GM23248 (cell line): ENCODE measurements around the gene CNIH3. TPM values are rescaled to one million over a fixed set of nuclear protein-coding genes. Genes with fewer than 3 reads are reported as not detected.

Experiments used
- DNase-seq: peaks from one replicate; pipeline ENCODE4 v3.0.0-alpha.2; 2015
- H2AFZ ChIP-seq: fragments of 200-600 bp; sonication (generic); 2 replicates; pipeline ENCODE4 v1.6.1; 2016; ENCODE audit warnings: antibody characterized with exemption
- H3F3A ChIP-seq: fragments of 200-600 bp; sonication (generic); 2 replicates; pipeline ENCODE4 v1.6.1; 2016; ENCODE audit warnings: mild to moderate bottlenecking, antibody characterized with exemption, mixed run types; ENCODE audit not compliant: insufficient read depth
- H3K27ac ChIP-seq: fragments of 200-600 bp; sonication (generic); 2 replicates; pipeline ENCODE4 v1.5.1; 2016; ENCODE audit warnings: mild to moderate bottlenecking
- H3K27me3 ChIP-seq: fragments of 200-600 bp; sonication (generic); replicated peaks from 2 replicates; pipeline ENCODE4 v1.6.1; 2016; ENCODE audit warnings: mild to moderate bottlenecking; ENCODE audit not compliant: insufficient read depth
- H3K36me3 ChIP-seq: fragments of 200-600 bp; sonication (generic); 2 replicates; pipeline ENCODE4 v1.6.1; 2016; ENCODE audit warnings: low read depth, mild to moderate bottlenecking
- H3K4me1 ChIP-seq: fragments of 200-600 bp; sonication (generic); 2 replicates; pipeline ENCODE4 v1.6.1; 2016; ENCODE audit warnings: mild to moderate bottlenecking; ENCODE audit not compliant: insufficient read depth
- H3K4me2 ChIP-seq: fragments of 200-600 bp; sonication (generic); one replicate; pipeline ENCODE4 v1.6.1; 2016; ENCODE audit warnings: mild to moderate bottlenecking; ENCODE audit not compliant: unreplicated experiment
- H3K4me3 ChIP-seq: fragments of 200-600 bp; sonication (generic); 2 replicates; pipeline ENCODE4 v1.5.1; 2016; ENCODE audit warnings: mild to moderate bottlenecking
- H3K79me2 ChIP-seq: fragments of 200-600 bp; sonication (generic); 2 replicates; pipeline ENCODE4 v1.6.1; 2016; ENCODE audit warnings: mild to moderate bottlenecking; ENCODE audit not compliant: insufficient read depth
- H3K9ac ChIP-seq: fragments of 200-600 bp; sonication (generic); 2 replicates; pipeline ENCODE4 v1.6.1; 2016; ENCODE audit warnings: mild to moderate bottlenecking
- H3K9me2 ChIP-seq: fragments of 200-600 bp; sonication (generic); 2 replicates; pipeline ENCODE4 v1.6.1; 2016; ENCODE audit warnings: mixed run types, mild to moderate bottlenecking, moderate library complexity; ENCODE audit not compliant: insufficient read depth
- H3K9me3 ChIP-seq: fragments of 200-600 bp; sonication (generic); one replicate; pipeline ENCODE4 v1.6.1; 2017; ENCODE audit warnings: low read depth
- H4K20me1 ChIP-seq: fragments of 200-600 bp; sonication (generic); 2 replicates; pipeline ENCODE4 v1.6.0; 2016; ENCODE audit not compliant: insufficient read depth
- EZH2 ChIP-seq: fragments of 200-600 bp; sonication (generic); IDR thresholded peaks from 2 replicates; pipeline ENCODE4 v1.6.1; 2018; ENCODE audit warnings: antibody characterized with exemption, mild to moderate bottlenecking; ENCODE audit not compliant: insufficient read depth, poor library complexity, severe bottlenecking
- EZH2phosphoT487 ChIP-seq: fragments of 200-600 bp; sonication (generic); IDR thresholded peaks from 2 replicates; pipeline ENCODE4 v1.6.1; 2018; ENCODE audit warnings: antibody characterized with exemption, moderate library complexity, mild to moderate bottlenecking, low read depth; ENCODE audit not compliant: insufficient read depth
- WGBS, 2 experiments: methylation state at CpG; one replicate each; pipeline ENCODE4 v1.1.6; 2015 to 2017; ENCODE audit warnings: low lambda C conversion rate in 2 of 2, low coverage in 1 of 2; ENCODE audit errors: missing lambda C conversion rate in 2 of 2; 5-methylcytosine and 5-hydroxymethylcytosine counted together
- in situ Hi-C: fragments of 300-500 bp; cut with MboI; formaldehyde crosslinking; loops from 2 replicates; pipeline ENCODE4 v1.15.0; 2020
- polyA plus RNA-seq: library from polyadenylated mRNA; unstranded; fragments of >200 nt; fragmentation: Nextera tagmentation; extraction: Ambion mirVana; gene quantifications from 2 replicates; pipeline ENCODE4 v1.2.1, GENCODE V29; 2016
- total RNA-seq: library from RNA; depleted of rRNA; stranded (reverse); fragments of >200 nt; shearing (Covaris generic); gene quantifications from 2 replicates; pipeline ENCODE4 v1.2.3, GENCODE V29; 2014

CNIH3 gene
- total and polyA plus RNA-seq, 2 experiments from 2014 or later: 4.7 to 6.4 TPM

DNA sequence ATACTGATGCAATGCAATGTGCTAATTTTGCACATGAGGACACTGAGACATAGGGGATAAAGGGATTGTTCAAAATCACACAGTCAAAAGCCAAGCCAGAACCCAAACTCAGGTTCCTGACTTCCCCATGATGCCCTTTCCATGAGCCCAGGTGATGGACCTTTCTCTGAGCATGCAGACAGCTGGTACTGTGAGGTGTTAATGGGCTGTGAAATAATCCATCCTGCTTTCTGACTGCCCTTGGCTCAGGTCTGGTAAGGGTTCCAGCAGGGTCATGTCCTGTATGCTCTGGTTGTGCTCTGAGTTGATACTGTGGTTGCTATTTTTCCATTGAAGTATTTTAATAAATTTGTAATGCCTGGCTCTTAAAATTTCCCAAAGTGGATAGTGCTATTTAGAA lies 50.0 kb downstream of the CNIH3 start:
- Histone ChIP-seq H3K9me3 (no peaks in the 10 kb centered on the region), H3K4me2 (no peak overlapping the region), H3K4me3 (no peak overlapping the region), H3K36me3 (no peaks in the 10 kb centered on the region), H3K79me2 (no peaks in the 10 kb centered on the region), H4K20me1 (no peaks in the 10 kb centered on the region), H3K4me1 (no peaks in the 10 kb centered on the region), H3K27ac (no peak overlapping the region), H3K9me2 (no peaks in the 10 kb centered on the region), H2AFZ (no peak overlapping the region), H3K27me3 (no peaks in the 10 kb centered on the region), H3F3A (no peaks in the 10 kb centered on the region), H3K9ac (no peak overlapping the region)
- in situ Hi-C loops: no loop called here
- no peak for TF ChIP-seq EZH2
- no peak for TF ChIP-seq EZH2phosphoT487
- DNase-seq: no peak

DNA sequence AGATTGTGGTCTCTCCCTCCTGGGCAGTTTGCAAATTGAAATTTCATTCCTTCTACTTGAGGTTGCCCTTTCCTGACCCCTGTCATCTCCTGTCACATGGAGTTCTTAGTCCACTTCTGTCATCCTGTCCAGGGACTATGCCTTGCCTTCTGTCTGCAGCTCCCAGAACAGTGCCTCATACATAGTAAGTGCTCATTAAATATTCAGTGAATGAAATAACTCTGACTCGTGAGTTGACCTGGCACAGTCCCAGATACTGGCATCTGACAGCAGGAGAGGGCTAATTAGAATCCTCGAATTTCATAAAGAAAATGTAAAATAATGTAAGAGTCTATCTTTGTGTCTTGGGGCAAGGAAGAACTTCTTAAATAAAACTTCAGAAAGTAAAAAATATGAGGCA lies 50.8 kb downstream of the CNIH3 start:
- Histone ChIP-seq H3K27me3 (no peaks in the 10 kb centered on the region), H3K9me3 (no peaks in the 10 kb centered on the region), H3K9ac (no peak overlapping the region), H3F3A (no peaks in the 10 kb centered on the region), H2AFZ (no peak overlapping the region), H3K4me3 (no peak overlapping the region), H4K20me1 (no peaks in the 10 kb centered on the region), H3K27ac (no peak overlapping the region), H3K4me1 (no peaks in the 10 kb centered on the region), H3K9me2 (no peaks in the 10 kb centered on the region), H3K4me2 (no peak overlapping the region), H3K36me3 (no peaks in the 10 kb centered on the region), H3K79me2 (no peaks in the 10 kb centered on the region)
- TF ChIP-seq EZH2: no peak
- TF ChIP-seq EZH2phosphoT487: no peak
- DNase-seq: peak; percentile 15
- 44 to 52% methylated on average over 2 of the region's 2 CpGs for WGBS, 2 experiments
- in situ Hi-C loops: no loop called here

DNA sequence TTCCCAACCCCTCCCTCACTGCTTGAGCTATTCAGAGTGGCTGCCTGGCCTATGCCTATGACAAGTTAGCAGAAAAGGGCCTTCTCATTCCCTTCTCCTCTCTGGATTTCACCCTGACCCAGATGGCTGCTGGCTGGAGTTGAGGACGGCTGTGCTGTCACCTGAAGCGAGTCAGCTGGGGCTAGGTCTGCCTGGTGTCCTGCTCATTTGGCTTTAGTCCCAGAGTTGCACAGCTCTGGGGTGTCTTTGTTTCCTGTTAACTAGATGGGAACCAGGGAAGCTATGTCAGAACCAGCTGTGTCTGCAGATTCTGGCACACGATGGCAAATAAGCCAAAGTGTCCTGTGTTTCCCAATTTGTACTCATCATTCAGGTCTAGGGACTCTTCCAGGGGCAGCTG lies 52.9 kb downstream of the CNIH3 start:
- DNase-seq: peak; percentile 6
- H2AFZ ChIP-seq: no peak overlapping the region
- H3K27me3 ChIP-seq: no peaks in the 10 kb centered on the region
- TF ChIP-seq EZH2phosphoT487 (no peak), EZH2 (no peak)
- H3K9me2 ChIP-seq: no peaks in the 10 kb centered on the region
- no peak overlapping the region for H3K27ac ChIP-seq
- no peaks in the 10 kb centered on the region for H3K79me2 ChIP-seq
- H3K36me3 ChIP-seq: no peaks in the 10 kb centered on the region
- in situ Hi-C loops: no loop called here
- no peaks in the 10 kb centered on the region for H3K4me1 ChIP-seq
- no peak overlapping the region for H3K4me2 ChIP-seq
- H4K20me1 ChIP-seq: no peaks in the 10 kb centered on the region
- no peaks in the 10 kb centered on the region for H3F3A ChIP-seq
- no peaks in the 10 kb centered on the region for H3K9me3 ChIP-seq
- 68 to 73% methylated on average over 3 of the region's 3 CpGs for WGBS, 2 experiments
- no peak overlapping the region for H3K9ac ChIP-seq
- H3K4me3 ChIP-seq: no peak overlapping the region

DNA sequence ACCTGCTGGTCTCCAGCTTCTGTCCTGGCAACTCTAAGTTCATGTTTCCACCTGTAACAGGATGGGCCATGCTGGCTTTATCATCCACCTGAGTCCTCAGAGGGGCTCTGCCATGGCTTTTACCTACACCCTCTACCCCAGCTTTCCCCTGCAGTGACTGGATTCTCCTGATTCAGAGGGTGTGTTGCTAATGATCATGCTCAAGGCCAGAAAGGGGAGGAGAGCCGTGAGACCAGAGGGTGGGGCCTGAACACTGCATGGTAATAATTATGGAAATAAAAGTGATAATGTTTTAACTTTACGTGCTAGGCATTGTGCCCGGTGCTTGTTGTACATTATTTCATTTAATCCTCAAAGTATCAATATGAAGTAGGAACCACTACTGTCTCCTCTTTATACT lies 53.3 kb downstream of the CNIH3 start:
- Histone ChIP-seq H3K27me3 (no peaks in the 10 kb centered on the region), H4K20me1 (no peaks in the 10 kb centered on the region), H3F3A (no peaks in the 10 kb centered on the region), H3K4me1 (no peaks in the 10 kb centered on the region), H3K27ac (no peak overlapping the region), H3K9me2 (no peaks in the 10 kb centered on the region), H3K9me3 (no peaks in the 10 kb centered on the region), H3K79me2 (no peaks in the 10 kb centered on the region), H3K9ac (no peak overlapping the region), H3K4me3 (no peak overlapping the region), H3K36me3 (no peaks in the 10 kb centered on the region), H2AFZ (no peak overlapping the region), H3K4me2 (no peak overlapping the region)
- WGBS, 2 experiments: 31 to 42% methylated on average over 3 of the region's 3 CpGs
- TF ChIP-seq EZH2phosphoT487 (no peak), EZH2 (no peak)
- peak; percentile 15 for DNase-seq
- in situ Hi-C loops: no loop called here

DNA sequence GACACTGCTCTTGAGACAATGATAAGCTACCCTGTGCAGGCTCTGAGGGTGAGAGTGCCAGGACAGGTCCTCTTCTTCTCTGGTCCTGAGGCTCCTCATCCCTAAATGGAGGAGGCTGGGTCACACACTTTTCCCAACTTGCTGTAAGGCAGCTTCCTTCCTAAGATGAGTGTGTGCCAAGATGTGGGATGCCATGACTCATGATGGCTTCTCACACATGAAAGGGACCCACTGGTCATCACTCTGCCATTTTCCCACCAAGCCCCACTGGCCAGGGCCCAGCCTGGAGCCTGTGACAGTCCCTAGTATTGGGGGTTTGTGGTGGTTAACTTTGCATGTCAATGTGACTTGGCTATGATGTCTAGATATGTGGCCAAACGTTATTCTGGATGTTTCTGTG lies 54.4 kb downstream of the CNIH3 start:
- H3K9me2 ChIP-seq: no peaks in the 10 kb centered on the region
- in situ Hi-C loops: no loop called here

More for the DNA sequence above, 54.4 kb downstream of the CNIH3 start:
- TF ChIP-seq EZH2phosphoT487: no peak
- TF ChIP-seq EZH2: no peak
- H3F3A ChIP-seq: no peaks in the 10 kb centered on the region
- H3K79me2 ChIP-seq: no peaks in the 10 kb centered on the region
- no peaks in the 10 kb centered on the region for H4K20me1 ChIP-seq
- no peaks in the 10 kb centered on the region for H3K36me3 ChIP-seq
- no peak overlapping the region for H2AFZ ChIP-seq
- WGBS, 2 experiments: 81 to 85% methylated on average over 1 of the region's 1 CpG
- H3K4me2 ChIP-seq: no peak overlapping the region
- H3K27me3 ChIP-seq: no peaks in the 10 kb centered on the region
- DNase-seq: peak; percentile 37
- no peak overlapping the region for H3K9ac ChIP-seq
- no peak overlapping the region for H3K4me3 ChIP-seq
- no peaks in the 10 kb centered on the region for H3K4me1 ChIP-seq
- H3K27ac ChIP-seq: no peak overlapping the region
- no peaks in the 10 kb centered on the region for H3K9me3 ChIP-seq
